HCT116 (cell line): ENCODE results near the gene FLNC. TPM values are rescaled to one million over a fixed set of nuclear protein-coding genes. Genes with fewer than 3 reads are reported as not detected.

Source experiments
- ATAC-seq: fragments of 200-7000 bp; cut with Tn5 transposase; 2 replicates; pipeline ENCODE4 v1.9.1; 2020; ENCODE audit warnings: mild to moderate bottlenecking, moderate library complexity
- BruUV-seq: library from RNA; stranded (reverse); fragments of 400-500 nt; replicated peaks from 2 replicates; lab custom pipeline; 2021; lab: Mats Ljungman, UMichigan
- CTCF ChIA-PET: fragments of 300-600 bp; sonication (Branson Sonifier 250); formaldehyde crosslinking; loops from one replicate; lab custom pipeline; 2021; ENCODE audit warnings: antibody characterized with exemption; lab: Charles Lee
- POLR2A ChIA-PET: fragments of 300-600, 350-600 bp; sonication (Branson Sonifier 250); formaldehyde crosslinking; loops from one replicate; lab custom pipeline; 2021; ENCODE audit warnings: antibody characterized with exemption; lab: Charles Lee
- RAD21 ChIA-PET, 2 experiments: fragments of 300-600 bp; sonication (Branson Sonifier 250); formaldehyde crosslinking; loops; one replicate each; lab custom pipeline; 2023; ENCODE audit warnings: low total read pairs in 2 of 2; ENCODE audit not compliant: uncharacterized antibody in 2 of 2, unreplicated experiment in 2 of 2, low non-redundant PET in 1 of 2; lab: Charles Lee
- DNase-seq: peaks from one replicate; pipeline ENCODE4 v3.0.0-alpha.2; 2010; ENCODE audit warnings: low read depth, low spot score
- H2AFZ ChIP-seq: fragments of 200-600 bp; shearing (Covaris generic), sonication (generic); 2 replicates; pipeline ENCODE4 v1.6.1; 2017; ENCODE audit warnings: low read depth, mixed run types, mixed read lengths, antibody characterized with exemption, low read length; ENCODE audit not compliant: poor library complexity, severe bottlenecking
- H3K27ac ChIP-seq: 2 replicates; pipeline ENCODE4 v1.5.1; 2012; ENCODE audit warnings: low read depth, low read length
- H3K27me3 ChIP-seq: fragments of 200-600 bp; sonication (generic); 2 replicates; pipeline ENCODE4 v1.6.1; 2016; ENCODE audit warnings: mixed run types, low read length, mixed read lengths; ENCODE audit not compliant: insufficient read depth
- H3K36me3 ChIP-seq, 2 experiments: fragments of 200-500 bp in 1 of 2; fragments of 200-600 bp in 1 of 2; sonication (Bioruptor generic) in 1 of 2; sonication (generic) in 1 of 2; 2 replicates each; pipeline versions ENCODE4 v1.5.1 to v1.6.1; 2014 to 2016; ENCODE audit warnings: low read length in 2 of 2, inconsistent platforms in 1 of 2, mixed read lengths in 1 of 2, mixed run types in 1 of 2; ENCODE audit not compliant: insufficient read depth in 2 of 2, control insufficient read depth in 1 of 2
- H3K4me1 ChIP-seq, 2 experiments: fragments of 200-600 bp in 1 of 2; sonication (generic) in 1 of 2; 2 replicates each; pipeline versions ENCODE4 v1.5.1 to v1.6.1; 2012 to 2017; ENCODE audit warnings: low read length in 2 of 2, inconsistent platforms in 1 of 2, mild to moderate bottlenecking in 1 of 2, mixed read lengths in 1 of 2, mixed run types in 1 of 2, moderate library complexity in 1 of 2; ENCODE audit not compliant: insufficient read depth in 2 of 2, control insufficient read depth in 1 of 2
- H3K4me2 ChIP-seq: fragments of 200-600 bp; sonication (generic); 2 replicates; pipeline ENCODE4 v1.6.1; 2017; ENCODE audit warnings: mixed run types, low read length, mixed read lengths
- H3K4me3 ChIP-seq, 2 experiments: fragments of 200-600 bp in 1 of 2; sonication (generic) in 1 of 2; replicated peaks in 1 of 2; 2 replicates each; pipeline ENCODE4 v1.5.1; 2011 to 2016; ENCODE audit warnings: low read length in 2 of 2, control low read depth in 1 of 2, low read depth in 1 of 2, mild to moderate bottlenecking in 1 of 2, mixed read lengths in 1 of 2, mixed run types in 1 of 2
- H3K79me2 ChIP-seq: fragments of 200-600 bp; sonication (generic); 2 replicates; pipeline ENCODE4 v1.6.1; 2017; ENCODE audit warnings: mild to moderate bottlenecking, mixed run types, low read length, moderate library complexity, mixed read lengths; ENCODE audit not compliant: insufficient read depth
- H3K9ac ChIP-seq: fragments of 200-600 bp; sonication (generic); 2 replicates; pipeline ENCODE4 v1.6.1; 2016; ENCODE audit warnings: low read length, mixed read lengths
- H3K9me2 ChIP-seq: fragments of 200-600 bp; sonication (generic), shearing (Covaris generic); 2 replicates; pipeline ENCODE4 v1.6.1; 2017; ENCODE audit warnings: mixed run types, mild to moderate bottlenecking, moderate library complexity; ENCODE audit not compliant: insufficient read depth
- H3K9me3 ChIP-seq, 2 experiments: fragments of 200-500 bp in 1 of 2; fragments of 200-600 bp in 1 of 2; sonication (Bioruptor generic) in 1 of 2; sonication (generic) in 1 of 2; 2 replicates each; pipeline ENCODE4 v1.6.1; 2014 to 2017; ENCODE audit warnings: low read length in 2 of 2, mixed read lengths in 2 of 2, inconsistent platforms in 1 of 2, low read depth in 1 of 2, mild to moderate bottlenecking in 1 of 2, mixed run types in 1 of 2, moderate library complexity in 1 of 2; ENCODE audit not compliant: control insufficient read depth in 1 of 2, insufficient read depth in 1 of 2
- H4K20me1 ChIP-seq: fragments of 200-600 bp; sonication (generic), shearing (Covaris generic); 2 replicates; pipeline ENCODE4 v1.6.1; 2017; ENCODE audit warnings: mixed run types, mild to moderate bottlenecking, moderate library complexity; ENCODE audit not compliant: insufficient read depth
- CTCF ChIP-seq, 3 experiments: fragments of 200-600 bp in 1 of 3; sonication (generic) in 1 of 3; IDR thresholded peaks in 2 of 3; conservative IDR thresholded peaks in 1 of 3; 2 replicates each; pipeline ENCODE4 v1.5.1; 2012 to 2017; ENCODE audit warnings: low read depth in 2 of 3, low read length in 2 of 3, antibody characterized with exemption in 1 of 3, borderline replicate concordance in 1 of 3, control low read depth in 1 of 3, mild to moderate bottlenecking in 1 of 3, mixed read lengths in 1 of 3, mixed run types in 1 of 3, moderate library complexity in 1 of 3; ENCODE audit not compliant: insufficient read depth in 1 of 3
- JUND ChIP-seq: IDR thresholded peaks from 2 replicates; pipeline ENCODE4 v1.6.1; 2012
- POLR2AphosphoS5 ChIP-seq: IDR thresholded peaks from 2 replicates; pipeline ENCODE4 v1.6.1; 2011; ENCODE audit warnings: mild to moderate bottlenecking, low read depth, low read length, moderate library complexity
- REST ChIP-seq: IDR thresholded peaks from 2 replicates; pipeline ENCODE4 v1.6.1; 2012; ENCODE audit warnings: low read depth
- intact Hi-C: fragments of 100-400 bp; cut with micrococcal nuclease; formaldehyde crosslinking; loops from 2 replicates; pipeline ENCODE4 v1.10.0; 2022
- total RNA-seq: library from RNA; stranded (reverse); gene quantifications from one replicate; pipeline ENCODE4 v1.2.1, GENCODE V29; 2021; ENCODE audit not compliant: unreplicated experiment

The FLNC gene
- total RNA-seq, 1 experiment from 2014 or later = 42.8 TPM

GRCh38 chr7:128872394-128872824, 42.2 kb downstream of the FLNC start:
- DNase-seq (no peak), ATAC-seq (peak; percentile 66)
- no peak overlapping the region for H3K27ac ChIP-seq
- H3K27me3 ChIP-seq = no peaks in the 10 kb centered on the region
- CTCF ChIA-PET = interaction anchor here (1.2 to 1.7 kb wide), 3 partner anchors 10 to 11 kb away, joined by 4 to 8 read pairs (median 4); partner anchors contain the start of gene ATP6V1F
- no peaks in the 10 kb centered on the region for H3K36me3 ChIP-seq
- no peaks in the 10 kb centered on the region for H3K9me3 ChIP-seq
- H3K4me2 ChIP-seq = peak overlapping the region; percentile 62
- intact Hi-C loops = no loop called here
- RAD21 ChIA-PET = no interaction called here
- peak overlapping the region; percentile 14 for H2AFZ ChIP-seq
- H3K9ac ChIP-seq = peak overlapping the region; percentile 14; the same call in 1 of the 2 replicates
- no peaks in the 10 kb centered on the region for H3K9me2 ChIP-seq
- H4K20me1 ChIP-seq = no peaks in the 10 kb centered on the region
- BruUV-seq = no TSS peak
- TF ChIP-seq CTCF (IDR thresholded peaks at IDR 0.05 in 2 of 3, conservative IDR thresholded peaks at IDR 0.05 in 1 of 3; ENCODE audit: borderline replicate concordance in 1 of 3, insufficient read depth in 1 of 3, low read depth in 2 of 3, low read length in 2 of 3) (peak in 2 of 3 experiments; percentile 69 to 73; a peak in 4 of 6 replicates), JUND (no peak), POLR2AphosphoS5 (peak; percentile 49; the same call in 1 of the 2 replicates), REST (no peak)
- TF ChIP-seq, all 23 proteins: peak for 2
- Histone ChIP-seq H3K79me2 (no peaks in the 10 kb centered on the region), H3K4me1 (peaks cover 30 to 66% of the 10 kb centered on the region in 2 experiments), H3K4me3 (peak overlapping the region; percentile 12 to 30; a peak in 3 of 4 replicates)
- POLR2A ChIA-PET = interaction anchor here (1.2 kb wide), 1 partner anchor 9 kb away, joined by 4 read pairs; the partner anchor contains the start of gene ATP6V1F
